ENCODE results near the gene SMARCD3. TPM values are rescaled to one million over a fixed set of nuclear protein-coding genes. Genes with fewer than 3 reads are reported as not detected.

The SMARCD3 gene
- total RNA-seq, 2 donors from 2014 or later, result 35.6 to 108 TPM

DNA sequence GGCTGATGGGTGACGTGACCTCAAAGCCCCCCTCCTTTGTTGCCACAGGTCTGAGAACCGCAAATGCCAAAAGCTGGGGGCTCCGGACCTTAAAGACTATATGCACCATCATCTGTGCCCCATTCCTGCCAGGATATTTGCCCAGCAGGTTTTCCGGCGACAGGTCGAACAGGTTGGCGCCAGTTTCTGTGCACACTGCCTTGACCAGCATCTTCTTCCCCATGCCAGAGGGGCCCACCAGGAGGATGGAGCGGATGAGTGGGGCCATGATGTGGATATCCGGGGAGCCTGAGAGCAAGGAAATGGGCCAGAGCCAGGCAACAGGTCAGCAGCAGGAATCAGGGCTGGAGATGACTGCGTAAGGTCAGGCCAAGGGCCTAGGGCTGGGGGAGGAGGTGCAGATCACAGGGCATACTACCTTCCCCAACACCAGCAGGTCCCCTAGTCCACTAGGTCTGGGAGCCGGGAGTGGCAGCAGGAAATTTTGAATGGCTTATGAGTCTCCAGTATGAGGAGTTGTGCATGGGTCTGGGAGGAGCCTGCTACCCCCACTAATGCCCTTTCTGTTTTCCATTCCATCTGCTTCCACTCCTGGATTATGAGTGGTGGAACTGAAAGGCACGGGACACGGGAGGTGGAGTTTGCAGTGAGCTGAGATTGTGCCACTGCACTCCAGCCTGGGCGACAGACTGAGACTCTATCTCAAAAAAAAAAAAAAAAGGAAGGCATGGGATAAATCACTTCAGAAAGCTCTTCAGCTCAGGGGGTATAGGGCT, 55.1 kb downstream of the SMARCD3 start:
- Histone ChIP-seq H3K27me3 (replicated peaks; ENCODE audit: insufficient read depth) (no peaks in the 10 kb centered on the region), H3K9me3 (no peaks in the 10 kb centered on the region), H3K36me3 (no peaks in the 10 kb centered on the region), H3K27ac (no peak overlapping the region), H3K4me1 (replicated peaks) (no peaks in the 10 kb centered on the region), H3K4me3 (no peak overlapping the region)
- intact Hi-C loops (cut with DNase I), result no loop called here
- 89% methylated on average over 14 of the region's 14 CpGs for WGBS
- no peak for DNase-seq (ENCODE audit: low spot score)
- no peak for TF ChIP-seq POLR2AphosphoS5 (IDR thresholded peaks at IDR 0.05)
- TF ChIP-seq, protein P1, sequence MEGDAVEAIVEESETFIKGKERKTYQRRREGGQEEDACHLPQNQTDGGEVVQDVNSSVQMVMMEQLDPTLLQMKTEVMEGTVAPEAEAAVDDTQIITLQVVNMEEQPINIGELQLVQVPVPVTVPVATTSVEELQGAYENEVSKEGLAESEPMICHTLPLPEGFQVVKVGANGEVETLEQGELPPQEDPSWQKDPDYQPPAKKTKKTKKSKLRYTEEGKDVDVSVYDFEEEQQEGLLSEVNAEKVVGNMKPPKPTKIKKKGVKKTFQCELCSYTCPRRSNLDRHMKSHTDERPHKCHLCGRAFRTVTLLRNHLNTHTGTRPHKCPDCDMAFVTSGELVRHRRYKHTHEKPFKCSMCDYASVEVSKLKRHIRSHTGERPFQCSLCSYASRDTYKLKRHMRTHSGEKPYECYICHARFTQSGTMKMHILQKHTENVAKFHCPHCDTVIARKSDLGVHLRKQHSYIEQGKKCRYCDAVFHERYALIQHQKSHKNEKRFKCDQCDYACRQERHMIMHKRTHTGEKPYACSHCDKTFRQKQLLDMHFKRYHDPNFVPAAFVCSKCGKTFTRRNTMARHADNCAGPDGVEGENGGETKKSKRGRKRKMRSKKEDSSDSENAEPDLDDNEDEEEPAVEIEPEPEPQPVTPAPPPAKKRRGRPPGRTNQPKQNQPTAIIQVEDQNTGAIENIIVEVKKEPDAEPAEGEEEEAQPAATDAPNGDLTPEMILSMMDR (IDR thresholded peaks at IDR 0.05), result no peak
- no peak for TF ChIP-seq POLR2A (IDR thresholded peaks at IDR 0.05)

DNA sequence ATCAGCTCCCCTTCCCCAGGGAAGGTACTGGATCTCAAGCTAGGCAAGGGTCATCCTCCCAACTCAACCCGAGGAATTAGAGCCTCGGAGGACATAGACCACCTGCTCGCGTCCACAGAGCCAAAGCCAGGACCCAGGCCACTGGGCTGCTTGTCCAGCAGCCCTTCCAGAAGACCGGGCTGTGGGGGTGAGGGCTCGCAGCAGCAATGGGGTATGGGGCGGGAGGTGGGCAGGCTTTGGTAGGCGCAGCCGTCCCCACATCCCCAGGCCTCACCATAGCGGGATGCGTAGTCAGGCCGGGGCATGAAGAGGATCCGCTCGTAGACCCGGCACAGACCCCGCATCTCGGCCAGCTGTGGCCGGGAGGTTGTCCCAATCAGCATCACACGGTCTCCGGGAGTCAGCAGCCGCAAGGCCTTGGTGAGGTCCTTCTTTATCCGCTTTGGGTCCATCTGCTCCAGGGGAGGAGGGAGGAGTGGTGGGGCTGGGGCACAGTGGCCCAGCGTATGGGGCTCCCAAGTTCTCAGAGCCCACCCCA, 56.4 kb downstream of the SMARCD3 start:
- intact Hi-C loops (cut with DNase I), result no loop called here

DNA sequence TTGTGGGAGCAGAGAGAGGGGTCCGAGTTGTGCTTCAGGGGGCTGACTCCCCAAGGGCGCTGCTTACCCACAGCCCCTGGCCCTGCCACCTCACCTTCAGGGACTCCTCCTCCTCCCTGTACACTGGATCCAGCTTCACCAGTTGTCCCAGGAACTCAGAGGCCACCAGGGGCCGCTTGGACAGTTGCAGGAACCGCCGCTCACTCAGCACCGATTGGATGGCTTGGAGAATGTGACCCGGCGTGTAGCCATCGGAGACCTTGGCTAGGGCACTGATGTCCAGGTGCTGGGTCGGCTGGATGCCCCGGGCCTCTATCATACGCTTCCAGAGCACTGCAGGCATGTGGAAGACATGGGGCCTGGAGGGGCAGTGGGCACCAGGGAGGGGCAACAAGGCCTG, 57.0 kb downstream of the SMARCD3 start:
- Histone ChIP-seq H3K36me3 (no peaks in the 10 kb centered on the region), H3K9me3 (no peaks in the 10 kb centered on the region), H3K4me1 (replicated peaks) (no peaks in the 10 kb centered on the region), H3K27ac (no peak overlapping the region), H3K4me3 (no peak overlapping the region), H3K27me3 (replicated peaks; ENCODE audit: insufficient read depth) (no peaks in the 10 kb centered on the region)
- no peak for DNase-seq (ENCODE audit: low spot score)
- TF ChIP-seq, protein P1 (IDR thresholded peaks at IDR 0.05), result no peak
- TF ChIP-seq POLR2A (IDR thresholded peaks at IDR 0.05) (no peak), POLR2AphosphoS5 (IDR thresholded peaks at IDR 0.05) (no peak)
- 78% methylated on average over 9 of the region's 12 CpGs for WGBS
- intact Hi-C loops (cut with DNase I), result no loop called here

More for the DNA sequence above, 56.4 kb downstream of the SMARCD3 start:
- H3K36me3 ChIP-seq, result no peaks in the 10 kb centered on the region
- no peaks in the 10 kb centered on the region for H3K27me3 ChIP-seq (replicated peaks; ENCODE audit: insufficient read depth)
- no peak overlapping the region for H3K4me3 ChIP-seq
- no peak for DNase-seq (ENCODE audit: low spot score)
- H3K9me3 ChIP-seq, result no peaks in the 10 kb centered on the region
- WGBS, result 95% methylated on average over 23 of the region's 23 CpGs
- no peaks in the 10 kb centered on the region for H3K4me1 ChIP-seq (replicated peaks)
- no peak overlapping the region for H3K27ac ChIP-seq
- TF ChIP-seq POLR2A (IDR thresholded peaks at IDR 0.05) (no peak), POLR2AphosphoS5 (IDR thresholded peaks at IDR 0.05) (no peak)
- TF ChIP-seq, protein P1 (IDR thresholded peaks at IDR 0.05), result no peak

GRCh38 chr7:151189038-151189437, 59.5 kb downstream of the SMARCD3 start:
- Histone ChIP-seq H3K27me3 (replicated peaks; ENCODE audit: insufficient read depth) (no peaks in the 10 kb centered on the region), H3K4me3 (no peak overlapping the region), H3K4me1 (replicated peaks) (no peaks in the 10 kb centered on the region), H3K36me3 (no peaks in the 10 kb centered on the region), H3K9me3 (no peaks in the 10 kb centered on the region), H3K27ac (no peak overlapping the region)
- no peak for DNase-seq (ENCODE audit: low spot score)
- 73% methylated on average over 4 of the region's 4 CpGs for WGBS
- no peak for TF ChIP-seq POLR2A (IDR thresholded peaks at IDR 0.05)
- no peak for TF ChIP-seq POLR2AphosphoS5 (IDR thresholded peaks at IDR 0.05)
- TF ChIP-seq, protein P1 (IDR thresholded peaks at IDR 0.05), result no peak
- intact Hi-C loops (cut with DNase I), result no loop called here

MicroRNAs encoded within 50 kb of the gene (microRNA counts, 767-probe panel; counts per million panel counts)
- microRNA hsa-miR-671-3p (0 to 431 counts per million in 2 donors), microRNA hsa-miR-671-5p (1,352 to 2,000 counts per million in 2 donors)

Other genes starting within 250 kb of the SMARCD3 start
- 1 to 10 TPM in 1 of 2 donors, under 1 TPM in 1; 0.18 to 7.1 TPM for gene ATG9B, start 224.2 kb downstream of the SMARCD3 start, total RNA-seq
- 10 to 100 TPM; 26.4 to 50.6 TPM for gene ABCB8, start 220.2 kb downstream of the SMARCD3 start, total RNA-seq
- 10 to 100 TPM in 1 of 2 donors, 1 to 10 TPM in 1; 1.7 to 11.0 TPM for gene ASIC3, start 200.2 kb downstream of the SMARCD3 start, total RNA-seq
- gene CDK5, start 190.8 kb downstream of the SMARCD3 start, total RNA-seq, result 10 to 100 TPM; 13.1 to 18.5 TPM
- gene SLC4A2, start 189.1 kb downstream of the SMARCD3 start, total RNA-seq, result 100 to 1,000 TPM in 1 of 2 donors, 10 to 100 TPM in 1; 77.1 to 141 TPM
- 100 to 1,000 TPM; 107 to 122 TPM for gene FASTK, start 167.9 kb downstream of the SMARCD3 start, total RNA-seq
- 10 to 100 TPM; 79.8 to 99.4 TPM for gene TMUB1, start 165.2 kb downstream of the SMARCD3 start, total RNA-seq
- gene AGAP3, start 162.2 kb downstream of the SMARCD3 start, total RNA-seq, result 100 to 1,000 TPM in 1 of 2 donors, 10 to 100 TPM in 1; 80.3 to 112 TPM
- not detected for gene GBX1, start 81.0 kb downstream of the SMARCD3 start, total RNA-seq
- gene ASB10, start 61.4 kb downstream of the SMARCD3 start, total RNA-seq, result not detected
- 1 to 10 TPM in 1 of 2 donors, not detected in 1; 3.0 TPM for gene H2BK1, start 38.2 kb downstream of the SMARCD3 start, total RNA-seq
- 10 to 100 TPM; 23.3 to 33.3 TPM for gene ABCF2, start 21.5 kb downstream of the SMARCD3 start, total RNA-seq
- gene CHPF2, start 16.2 kb downstream of the SMARCD3 start, total RNA-seq, result 10 to 100 TPM; 40.2 to 72.9 TPM
- gene NUB1, start 93.1 kb upstream of the SMARCD3 start, total RNA-seq, result 10 to 100 TPM; 46.4 to 53.7 TPM
- gene WDR86, start 161.3 kb upstream of the SMARCD3 start, total RNA-seq, result 10 to 100 TPM in 1 of 2 donors, 1 to 10 TPM in 1; 3.6 to 12.8 TPM
- not detected for gene CRYGN, start 191.4 kb upstream of the SMARCD3 start, total RNA-seq

Data from prostate gland (tissue), 2 donors.